Measurements from ENCODE around the gene YJEFN3.
A peak's percentile ranks its signal among the peaks of the same experiment; 100 is the strongest.

Gene YJEFN3

GRCh38 chr19:19528721-19529490, at the start of gene YJEFN3:
Gene YJEFN3 (plus strand): TSS chr19:19528911. CDS start chr19:19528933, 22 bp downstream.
- DNase-seq = no peak

GRCh38 chr19:19480688-19481087, 48.0 kb upstream of the YJEFN3 start:
- no peak for DNase-seq

DNA sequence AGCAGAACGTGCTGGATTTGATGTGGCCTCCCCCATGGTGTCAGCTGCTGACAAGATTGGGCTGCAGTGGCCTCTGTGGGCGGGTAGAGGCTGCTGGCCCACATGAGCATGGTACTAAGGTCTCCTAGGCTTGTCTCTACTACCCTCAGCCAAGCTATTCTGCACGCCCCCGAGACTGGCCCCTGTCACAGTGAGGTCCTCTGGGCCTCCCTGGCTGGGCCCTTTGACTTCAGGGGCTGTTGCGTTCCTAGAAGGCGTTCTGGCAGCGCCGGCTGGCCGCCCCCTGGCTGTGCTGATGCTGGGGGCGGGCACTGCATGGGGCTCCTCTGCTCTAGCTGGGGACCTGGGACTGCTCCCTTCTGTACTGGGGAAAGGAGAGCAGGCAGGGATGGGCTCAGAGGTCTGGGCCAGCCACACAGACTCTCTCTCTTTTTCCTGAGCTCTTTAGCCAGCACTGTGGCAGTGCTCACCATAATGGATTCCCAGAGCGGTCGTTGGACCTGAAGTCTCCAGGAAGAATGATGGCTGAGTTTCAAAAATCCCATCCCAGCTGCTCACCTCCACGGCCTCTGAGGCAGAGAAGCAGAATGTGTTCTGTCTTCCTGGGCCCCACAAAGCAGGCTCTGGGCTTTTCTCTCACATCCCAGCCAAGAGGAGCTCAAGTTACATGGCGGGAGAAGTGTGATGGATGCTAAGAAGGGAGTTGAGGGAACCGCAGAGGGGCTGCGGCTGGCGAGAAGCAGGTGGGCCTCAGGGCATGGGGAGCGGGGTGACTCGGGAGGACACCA, 45.7 kb upstream of the YJEFN3 start:
- DNase-seq = no peak

- DNase-seq = no peak
Measured at GRCh38 chr19:19485161-19485997, 43.3 kb upstream of the YJEFN3 start.

DNA sequence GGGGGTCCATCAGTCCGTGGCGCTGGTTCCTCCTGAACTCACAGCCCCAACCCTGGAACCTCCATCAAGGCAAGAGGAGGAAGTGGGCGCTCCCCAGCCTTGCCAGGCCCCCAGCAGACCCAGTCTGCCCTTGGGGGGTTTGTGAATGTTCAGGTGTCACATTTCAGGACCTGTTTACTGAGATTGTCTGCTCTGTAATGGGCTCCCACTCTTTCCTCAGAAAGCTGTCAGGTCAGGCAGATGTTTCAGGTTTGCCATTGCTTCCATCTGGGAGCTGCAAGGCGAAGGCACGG, 42.8 kb upstream of the YJEFN3 start:
- DNase-seq = no peak

- DNase-seq = no peak
Measured at GRCh38 chr19:19486343-19487076, 42.2 kb upstream of the YJEFN3 start.

DNA sequence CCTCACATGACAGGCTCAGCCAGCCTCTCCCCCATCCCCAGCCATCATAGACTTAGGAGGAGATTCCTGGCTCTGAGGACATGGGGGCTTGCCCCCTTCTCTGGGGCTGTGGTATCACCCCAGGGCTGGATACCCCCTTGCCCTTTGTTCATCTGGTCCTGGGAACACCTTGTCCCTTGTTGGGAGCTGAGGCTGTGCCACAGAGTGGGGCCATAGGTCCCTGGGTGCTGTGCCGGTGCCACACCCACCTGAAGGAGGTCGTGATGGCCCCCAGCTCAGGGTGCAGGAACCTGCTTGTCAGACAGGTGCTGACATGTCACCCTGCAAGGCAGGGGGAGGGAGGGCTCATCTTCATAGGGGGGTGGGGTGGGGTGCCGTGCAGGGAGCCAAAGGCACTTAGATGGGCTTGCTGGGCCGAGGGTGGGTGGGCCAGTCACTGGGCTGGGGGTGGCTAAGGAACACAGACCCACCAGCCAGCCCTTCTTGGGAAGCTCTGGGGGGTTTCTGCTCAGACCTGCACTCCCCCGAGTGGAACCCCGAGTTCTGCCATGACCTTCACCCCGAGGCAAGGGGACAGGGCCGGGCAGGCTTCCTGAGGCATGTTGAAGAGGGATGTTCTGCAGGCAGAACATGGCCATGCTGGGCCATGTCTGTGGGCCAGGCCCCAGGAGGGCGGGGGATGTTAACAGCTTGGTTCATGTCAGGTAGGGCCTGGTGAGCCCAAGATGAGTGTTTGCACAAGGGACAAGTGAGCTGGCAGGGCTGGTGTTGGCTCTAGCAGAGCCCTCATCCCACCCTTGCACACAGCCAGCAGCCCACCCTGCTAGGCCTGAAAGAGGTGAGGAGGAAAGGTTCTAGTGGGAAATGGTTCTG, 41.4 kb upstream of the YJEFN3 start:
- DNase-seq = no peak

GRCh38 chr19:19487950-19488874, 40.5 kb upstream of the YJEFN3 start:
- no peak for DNase-seq

- peak; percentile 78 for DNase-seq
Measured at GRCh38 chr19:19488875-19489690, 39.6 kb upstream of the YJEFN3 start.

DNA sequence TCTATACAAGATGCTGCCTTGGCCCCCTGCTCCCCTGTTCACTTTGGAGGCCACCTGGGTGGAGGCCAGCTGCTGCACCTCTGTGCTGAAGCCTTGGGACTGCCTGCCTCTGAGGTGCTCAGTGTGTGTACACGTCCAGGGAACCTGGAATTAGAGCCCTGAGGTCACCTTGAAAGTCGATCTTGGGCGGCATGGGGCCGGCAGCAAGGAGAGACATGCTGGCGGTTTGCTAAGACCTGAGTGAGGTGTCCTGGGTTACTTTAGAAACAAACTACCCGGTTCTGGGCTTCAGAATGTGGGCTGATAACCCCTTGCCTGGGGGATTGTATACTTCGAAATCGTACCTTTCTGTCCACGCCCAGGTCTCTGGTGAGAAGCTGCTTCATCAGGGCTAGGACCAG, 38.9 kb upstream of the YJEFN3 start:
- DNase-seq = no peak

GRCh38 chr19:19490214-19490968, 38.3 kb upstream of the YJEFN3 start:
- DNase-seq = peak; percentile 77

- no peak for DNase-seq
Measured at GRCh38 chr19:19491321-19492025, 37.2 kb upstream of the YJEFN3 start.

- DNase-seq = no peak
Measured at GRCh38 chr19:19492026-19492610, 36.6 kb upstream of the YJEFN3 start.

DNA sequence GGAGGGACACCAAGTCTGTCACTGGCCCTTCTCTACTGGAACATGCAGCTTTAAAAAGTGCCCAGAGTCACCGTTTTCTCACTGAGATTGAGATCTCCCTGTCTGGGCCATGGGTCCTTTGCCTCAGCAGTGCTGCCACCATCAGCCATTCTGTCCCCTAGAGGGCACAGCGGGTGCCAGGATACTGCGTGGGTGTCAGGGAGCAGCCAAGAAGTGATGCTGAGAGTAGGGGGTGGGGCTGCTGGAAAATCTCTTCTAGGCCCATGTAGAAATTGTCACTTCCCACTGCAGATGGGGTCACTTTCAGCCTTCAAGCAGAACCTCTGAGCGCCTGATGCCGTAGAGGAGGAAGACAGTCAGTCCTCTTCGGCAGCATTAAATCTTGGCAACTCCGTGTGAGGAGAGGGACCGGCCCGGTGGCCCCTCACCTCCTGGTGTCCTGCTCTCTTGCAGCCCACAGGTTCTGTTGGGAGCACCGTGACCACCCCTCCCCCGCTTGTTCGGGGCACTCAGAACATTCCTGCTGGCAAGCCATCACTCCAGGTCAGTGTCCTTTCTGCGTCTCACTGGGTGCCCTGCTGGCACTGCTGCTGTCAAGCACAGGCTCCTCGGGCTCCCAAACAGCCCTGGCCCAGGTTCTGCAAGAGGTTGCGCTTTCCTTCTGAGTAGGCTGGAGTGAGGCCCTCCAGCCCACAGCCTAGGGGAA, 34.7 kb upstream of the YJEFN3 start:
- DNase-seq = no peak

DNA sequence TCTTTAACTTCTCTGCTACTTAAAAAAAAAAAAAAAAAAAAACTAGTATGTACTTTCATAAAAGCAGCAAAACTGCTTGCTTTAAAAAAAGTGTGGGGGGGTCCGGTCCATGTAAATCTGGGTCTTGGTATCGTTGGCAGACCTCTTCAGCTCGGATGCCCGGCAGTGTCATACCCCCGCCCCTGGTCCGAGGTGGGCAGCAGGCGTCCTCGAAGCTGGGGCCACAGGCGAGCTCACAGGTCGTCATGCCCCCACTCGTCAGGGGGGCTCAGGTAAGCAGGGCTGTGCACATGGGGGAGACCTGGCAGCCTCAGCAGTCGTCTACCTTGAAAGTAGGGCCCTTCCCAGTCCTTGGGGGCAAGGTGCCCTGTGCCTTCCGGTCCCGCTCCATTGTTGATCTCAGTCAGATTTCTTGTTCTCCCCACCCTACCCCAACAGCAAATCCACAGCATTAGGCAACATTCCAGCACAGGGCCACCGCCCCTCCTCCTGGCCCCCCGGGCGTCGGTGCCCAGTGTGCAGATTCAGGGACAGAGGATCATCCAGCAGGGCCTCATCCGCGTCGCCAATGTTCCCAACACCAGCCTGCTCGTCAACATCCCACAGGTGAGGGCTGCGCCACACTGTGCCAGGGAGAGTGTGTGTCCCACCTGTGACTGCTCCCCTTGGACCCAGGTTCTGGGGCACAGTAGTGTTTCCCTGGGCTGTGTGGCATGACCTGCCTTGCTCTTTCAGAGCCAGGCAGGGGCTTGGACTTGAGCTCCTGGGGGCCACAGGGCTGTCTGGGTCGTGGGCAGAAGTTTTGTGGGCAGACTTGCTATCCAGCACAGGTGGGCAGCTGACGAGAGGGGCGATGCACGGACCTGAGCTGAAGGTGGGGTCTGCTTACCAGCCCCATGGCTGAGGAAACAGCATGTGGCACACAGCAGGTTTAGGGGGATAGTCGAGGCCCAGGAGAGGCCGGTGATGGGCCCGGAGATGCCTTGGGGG, 32.8 kb upstream of the YJEFN3 start:
- no peak for DNase-seq

All from stimulated activated CD4-positive, alpha-beta T cell treated with anti-CD3 and anti-CD28 coated beads, Interleukin-4, amount 100 ng/mL, for 1 hour (primary cell).